DMS79 treated with DMSO at 0.1 percent for 48 hours (cell line): ENCODE results near the gene ACTA2.

ENCODE experiments used
- DNase-seq: peaks from one replicate; lab custom pipeline; 2025; lab: John Stamatoyannopoulos, UW

Gene ACTA2

GRCh38 chr10:88920198-88920597, 32.4 kb downstream of the ACTA2 start:
- no peak for DNase-seq

GRCh38 chr10:88919041-88919440, 33.5 kb downstream of the ACTA2 start:
- no peak for DNase-seq

GRCh38 chr10:88918191-88918905, 34.2 kb downstream of the ACTA2 start:
- no peak for DNase-seq

GRCh38 chr10:88916986-88917385, 35.6 kb downstream of the ACTA2 start:
- no peak for DNase-seq

- no peak for DNase-seq
Measured at GRCh38 chr10:88916231-88916630, 36.3 kb downstream of the ACTA2 start.

- DNase-seq: no peak
Measured at GRCh38 chr10:88915781-88916180, 36.8 kb downstream of the ACTA2 start.

GRCh38 chr10:88913788-88914187, 38.8 kb downstream of the ACTA2 start:
- peak; percentile 37 for DNase-seq

GRCh38 chr10:88913127-88913526, 39.4 kb downstream of the ACTA2 start:
- peak; percentile 85 for DNase-seq

GRCh38 chr10:88911851-88912250, 40.7 kb downstream of the ACTA2 start:
- DNase-seq: no peak

- DNase-seq: no peak
Measured at GRCh38 chr10:88911116-88911515, 41.5 kb downstream of the ACTA2 start.

- DNase-seq: no peak
Measured at GRCh38 chr10:88908194-88908593, 44.4 kb downstream of the ACTA2 start.

GRCh38 chr10:88906921-88907320, 45.7 kb downstream of the ACTA2 start:
- DNase-seq: no peak

- DNase-seq: no peak
Measured at GRCh38 chr10:88903715-88904114, 48.9 kb downstream of the ACTA2 start.

GRCh38 chr10:88901984-88902789, 50.4 kb downstream of the ACTA2 start:
- DNase-seq: no peak

GRCh38 chr10:88901206-88901983, 51.2 kb downstream of the ACTA2 start:
- DNase-seq: no peak

- DNase-seq: no peak
Measured at GRCh38 chr10:88899886-88900285, 52.7 kb downstream of the ACTA2 start.

GRCh38 chr10:88898727-88899126, 53.8 kb downstream of the ACTA2 start:
- no peak for DNase-seq

- DNase-seq: peak; percentile 75
Measured at GRCh38 chr10:88896994-88897853, 55.3 kb downstream of the ACTA2 start.

- no peak for DNase-seq
Measured at GRCh38 chr10:88896372-88896993, 56.1 kb downstream of the ACTA2 start.

GRCh38 chr10:88895250-88895649, 57.3 kb downstream of the ACTA2 start:
- no peak for DNase-seq

- no peak for DNase-seq
Measured at GRCh38 chr10:88893611-88894010, 59.0 kb downstream of the ACTA2 start.
